Measurements from ENCODE around the gene L3MBTL4.

- TF ChIP-seq CTCF (conservative IDR thresholded peaks at IDR 0.05; ENCODE audit: low read length) (no peak), EZH2phosphoT487 (IDR thresholded peaks at IDR 0.05; ENCODE audit: borderline replicate concordance, low read depth, low read length) (no peak)
Observed at GRCh38 chr18:5951515-5952091, 463.1 kb downstream of the L3MBTL4 start.
